Measurements from ENCODE around the gene SASH1.

DNA sequence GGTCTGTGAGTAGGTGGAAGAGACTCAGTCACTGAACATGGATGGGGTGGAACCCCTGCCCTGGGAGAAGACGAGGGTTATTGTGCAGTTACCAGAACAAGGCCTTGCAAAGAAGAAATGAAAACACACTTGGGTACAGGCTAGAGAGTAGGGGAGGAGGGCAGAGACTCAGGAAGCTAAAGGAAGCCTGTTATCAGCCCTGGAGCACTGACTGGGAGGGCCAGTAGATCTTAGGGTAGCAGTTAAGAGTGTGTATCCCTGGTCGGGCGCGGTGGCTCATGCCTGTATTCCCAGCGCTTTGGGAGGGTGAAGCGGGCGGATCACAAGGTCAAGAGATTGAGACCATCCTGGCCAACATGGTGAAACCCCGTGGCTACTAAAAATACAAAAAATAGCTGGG lies 74.4 kb downstream of the SASH1 start:
- TF ChIP-seq, protein P1, sequence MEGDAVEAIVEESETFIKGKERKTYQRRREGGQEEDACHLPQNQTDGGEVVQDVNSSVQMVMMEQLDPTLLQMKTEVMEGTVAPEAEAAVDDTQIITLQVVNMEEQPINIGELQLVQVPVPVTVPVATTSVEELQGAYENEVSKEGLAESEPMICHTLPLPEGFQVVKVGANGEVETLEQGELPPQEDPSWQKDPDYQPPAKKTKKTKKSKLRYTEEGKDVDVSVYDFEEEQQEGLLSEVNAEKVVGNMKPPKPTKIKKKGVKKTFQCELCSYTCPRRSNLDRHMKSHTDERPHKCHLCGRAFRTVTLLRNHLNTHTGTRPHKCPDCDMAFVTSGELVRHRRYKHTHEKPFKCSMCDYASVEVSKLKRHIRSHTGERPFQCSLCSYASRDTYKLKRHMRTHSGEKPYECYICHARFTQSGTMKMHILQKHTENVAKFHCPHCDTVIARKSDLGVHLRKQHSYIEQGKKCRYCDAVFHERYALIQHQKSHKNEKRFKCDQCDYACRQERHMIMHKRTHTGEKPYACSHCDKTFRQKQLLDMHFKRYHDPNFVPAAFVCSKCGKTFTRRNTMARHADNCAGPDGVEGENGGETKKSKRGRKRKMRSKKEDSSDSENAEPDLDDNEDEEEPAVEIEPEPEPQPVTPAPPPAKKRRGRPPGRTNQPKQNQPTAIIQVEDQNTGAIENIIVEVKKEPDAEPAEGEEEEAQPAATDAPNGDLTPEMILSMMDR (IDR thresholded peaks at IDR 0.05; ENCODE audit: insufficient read depth, low read depth, low read length), result no peak
- no peak for TF ChIP-seq EZH2 (IDR thresholded peaks at IDR 0.05; ENCODE audit: insufficient read depth, low read length)

All from astrocyte (in vitro differentiated cells and primary cell).